Measurements from ENCODE around the gene SENP6.
"Not testable (repeated sequence)": the region's sequence is repeated elsewhere in the genome, so short reads cannot be mapped to it uniquely, and the experiment has no call there.

GRCh38 chr6:75584552-75584951 is 17.1 kb upstream of the SENP6 start:
- TF ChIP-seq YY1 (IDR thresholded peaks at IDR 0.05; ENCODE audit: insufficient read depth, insufficient read length); ZNF274 (IDR thresholded peaks at IDR 0.05; ENCODE audit: low read depth, low read length): not testable (repeated sequence)

Measured in NT2/D1 (cell line).